GM18508 (cell line): Measurements from ENCODE around the gene AFMID.
"Not testable (repeated sequence)": the region's sequence is repeated elsewhere in the genome, so short reads cannot be mapped to it uniquely, and the experiment has no call there.

Source experiments
- ATAC-seq: cut with Tn5 transposase; IDR thresholded peaks from one replicate; pipeline ENCODE4 v1.9.1; 2021; ENCODE audit warnings: moderate number of reproducible peaks; ENCODE audit not compliant: insufficient read depth, unreplicated experiment

Gene AFMID

DNA sequence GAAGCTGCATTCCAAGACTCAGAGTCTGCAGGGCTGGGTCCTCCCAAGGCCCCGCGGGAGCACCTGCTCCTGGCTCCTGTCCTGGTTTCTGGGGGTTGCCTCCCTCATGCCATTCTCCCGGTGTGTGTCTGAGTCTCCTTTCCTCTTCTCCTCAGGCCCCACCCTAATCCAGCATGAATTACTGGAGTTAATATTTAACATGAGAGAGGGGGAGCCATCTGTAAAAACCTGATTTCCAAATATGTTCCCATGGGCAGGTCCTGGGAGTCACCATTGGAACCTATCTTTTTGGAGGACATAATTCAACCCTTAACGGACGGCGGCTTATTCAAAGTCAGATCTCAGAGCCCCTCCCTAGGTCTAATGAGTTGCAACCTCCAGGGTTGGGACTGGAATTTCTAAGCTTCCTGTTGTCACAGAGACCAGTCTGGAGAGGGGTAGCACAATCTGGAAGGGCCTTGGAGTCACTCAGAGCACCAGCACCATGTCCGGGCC lies 35.6 kb upstream of the AFMID start:
- no peak for ATAC-seq

DNA sequence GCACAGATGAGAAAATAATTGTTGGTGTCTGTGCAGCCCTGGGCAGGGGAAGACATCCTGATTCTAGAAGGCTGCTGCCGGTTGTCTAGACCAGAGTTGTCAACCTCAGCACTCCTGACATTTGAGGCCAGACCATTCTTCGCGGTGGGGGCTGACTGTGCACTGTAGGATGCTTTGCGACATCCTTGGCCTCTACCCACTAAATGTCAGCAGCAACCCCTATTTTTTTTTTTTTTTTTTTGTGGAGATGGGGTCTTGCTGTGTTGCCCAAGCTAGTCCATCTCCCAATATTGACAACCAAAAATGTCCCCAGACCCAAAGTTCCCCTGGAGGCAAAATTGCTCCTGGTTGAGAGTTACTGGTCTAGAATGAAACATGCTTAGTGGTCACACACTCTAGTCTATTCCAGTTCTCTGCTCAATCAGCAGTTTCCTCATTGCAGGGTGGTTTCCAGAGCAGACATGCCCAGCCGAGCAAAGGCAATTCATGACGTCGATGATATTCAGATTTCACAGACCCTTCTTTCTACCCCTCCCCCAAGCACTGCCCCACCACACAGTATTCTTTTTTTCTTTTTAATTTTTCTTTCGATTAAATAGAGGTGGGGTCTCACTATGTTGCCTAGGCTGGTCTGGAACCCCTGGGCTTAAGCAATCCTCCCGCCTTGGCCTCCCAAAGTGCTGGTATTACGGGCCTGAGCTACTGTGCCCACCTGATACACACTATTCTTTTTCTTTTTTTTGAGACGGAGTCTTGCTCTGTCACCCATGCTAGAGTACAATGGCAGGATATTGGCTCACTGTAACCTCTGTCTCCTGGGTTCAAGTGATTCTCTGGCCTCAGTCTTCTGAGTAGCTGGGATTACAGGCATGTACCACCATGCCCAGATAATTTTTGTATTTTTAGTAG lies 32.0 kb upstream of the AFMID start:
- ATAC-seq: no peak

DNA sequence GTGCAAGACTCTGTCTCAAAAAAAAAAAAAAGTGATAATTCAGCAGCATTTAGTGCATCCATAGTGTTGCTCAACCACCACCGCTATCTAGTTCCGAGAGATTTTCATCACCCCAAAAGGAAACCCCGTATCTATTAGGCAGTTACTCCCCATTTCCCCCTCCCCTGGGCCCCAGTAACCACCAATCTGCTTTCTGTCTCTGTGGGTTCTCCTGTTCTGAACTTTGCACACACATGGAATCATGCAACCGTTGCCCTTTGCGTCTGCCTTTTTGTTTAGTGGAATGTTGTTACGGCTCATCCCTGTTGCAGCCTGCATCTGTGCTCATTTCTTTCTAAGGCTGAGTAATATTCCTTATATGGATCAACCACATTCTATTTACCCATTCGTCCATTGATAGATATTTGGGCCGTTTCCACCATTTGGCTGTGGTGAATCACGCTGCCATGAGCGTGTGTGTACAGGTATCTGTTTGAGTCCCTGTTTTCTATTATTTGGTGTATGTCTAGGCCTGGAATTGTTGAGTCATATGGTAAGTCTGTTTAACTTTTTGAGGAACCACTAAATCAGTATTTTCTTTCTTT lies 27.5 kb upstream of the AFMID start:
- no peak for ATAC-seq

DNA sequence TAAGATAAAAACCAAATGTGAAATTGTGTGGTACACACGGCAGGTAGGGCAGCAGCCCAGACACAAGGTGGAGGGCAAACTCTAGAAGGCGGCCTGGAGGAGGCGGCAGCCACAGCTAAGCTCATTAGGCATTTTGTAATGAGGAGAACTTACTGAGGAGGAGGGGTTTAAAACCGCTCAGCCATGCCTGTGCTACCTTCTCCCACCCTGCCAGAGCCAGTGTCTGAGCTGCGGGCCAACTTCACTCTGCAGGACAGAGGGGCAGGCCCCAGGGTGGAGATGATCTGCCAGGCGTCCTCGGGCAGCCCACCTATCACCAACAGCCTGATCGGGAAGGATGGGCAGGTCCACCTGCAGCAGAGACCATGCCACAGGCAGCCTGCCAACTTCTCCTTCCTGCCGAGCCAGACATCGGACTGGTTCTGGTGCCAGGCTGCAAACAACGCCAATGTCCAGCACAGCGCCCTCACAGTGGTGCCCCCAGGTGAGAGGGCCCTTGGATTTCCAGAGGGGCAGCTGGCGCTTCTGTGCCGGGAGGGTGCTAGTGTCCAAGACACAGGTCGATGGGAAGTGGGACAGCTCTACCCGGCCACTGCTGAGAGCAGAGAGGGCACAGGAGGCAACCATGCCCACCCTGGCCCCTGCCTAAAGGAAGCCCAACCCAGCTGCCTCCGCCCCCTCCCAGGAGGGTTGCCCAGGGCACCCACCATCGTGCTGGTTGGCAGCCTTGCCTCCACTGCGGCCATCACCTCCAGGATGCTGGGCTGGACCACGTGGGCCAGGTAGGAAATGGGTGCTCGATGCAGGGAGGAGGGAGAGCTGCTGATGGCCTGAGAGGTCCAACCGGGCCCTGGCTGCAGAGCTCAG lies 23.0 kb upstream of the AFMID start:
- ATAC-seq: no peak

DNA sequence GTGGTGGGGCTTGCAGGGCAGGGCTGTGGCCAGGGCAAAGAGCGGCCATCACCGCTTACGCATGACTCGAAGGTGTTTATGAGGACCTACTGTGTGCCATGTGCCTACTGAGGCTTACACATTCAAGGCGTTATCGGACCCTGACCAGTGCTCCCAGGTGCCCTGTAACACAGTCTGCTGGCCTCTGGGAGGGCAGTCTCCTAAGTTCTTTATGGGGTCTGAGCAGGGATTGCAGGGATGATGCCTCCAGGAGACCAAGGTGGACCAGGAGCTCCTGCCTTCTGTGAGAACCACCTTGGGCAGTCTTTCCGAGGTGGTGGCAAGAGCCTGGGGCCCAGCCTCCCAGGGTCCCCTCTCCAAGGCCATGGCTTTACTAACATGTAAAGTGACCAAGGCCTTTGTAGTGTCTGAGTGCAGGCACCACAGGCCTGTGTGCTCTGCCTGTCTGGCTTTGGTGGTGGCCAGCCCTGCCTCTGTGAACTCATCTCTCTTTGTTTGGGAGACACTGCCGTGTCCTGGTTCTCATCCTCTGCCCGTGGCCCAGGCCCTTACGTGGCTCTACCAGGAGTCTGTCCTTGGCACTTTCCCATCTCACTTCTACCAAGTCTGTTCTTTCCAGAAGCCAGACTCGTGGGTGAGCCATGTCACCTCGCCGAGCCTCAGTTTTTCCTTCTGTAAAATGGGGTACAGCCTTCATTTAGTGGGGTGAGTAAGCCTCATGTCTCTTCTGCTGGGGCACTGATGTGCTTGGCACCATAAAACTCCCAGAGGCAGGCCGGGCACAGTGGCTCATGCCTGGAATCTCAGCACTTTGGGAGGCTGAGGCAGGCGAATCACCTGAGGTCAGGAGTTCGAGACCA lies 22.2 kb upstream of the AFMID start:
- no peak for ATAC-seq

DNA sequence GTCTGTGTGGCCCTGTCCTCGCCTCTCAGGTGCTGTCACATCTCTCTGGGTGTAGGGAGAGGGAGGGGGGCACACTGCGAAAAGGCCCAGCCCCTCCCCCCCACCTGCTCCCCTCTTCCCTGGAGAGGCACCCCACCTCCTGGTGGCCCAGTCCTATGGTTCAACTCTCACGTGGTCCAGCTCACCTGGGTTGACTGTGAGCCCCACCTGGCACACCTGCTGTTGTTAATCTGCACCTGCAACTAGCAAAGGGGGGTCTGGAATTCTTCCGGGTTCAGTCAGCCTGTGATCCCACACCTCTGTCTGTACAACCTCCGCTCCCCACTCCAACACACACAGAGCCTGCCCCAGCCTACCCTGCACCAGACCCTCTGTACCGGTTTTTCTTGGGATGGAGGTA lies 20.7 kb upstream of the AFMID start:
- ATAC-seq: no peak

DNA sequence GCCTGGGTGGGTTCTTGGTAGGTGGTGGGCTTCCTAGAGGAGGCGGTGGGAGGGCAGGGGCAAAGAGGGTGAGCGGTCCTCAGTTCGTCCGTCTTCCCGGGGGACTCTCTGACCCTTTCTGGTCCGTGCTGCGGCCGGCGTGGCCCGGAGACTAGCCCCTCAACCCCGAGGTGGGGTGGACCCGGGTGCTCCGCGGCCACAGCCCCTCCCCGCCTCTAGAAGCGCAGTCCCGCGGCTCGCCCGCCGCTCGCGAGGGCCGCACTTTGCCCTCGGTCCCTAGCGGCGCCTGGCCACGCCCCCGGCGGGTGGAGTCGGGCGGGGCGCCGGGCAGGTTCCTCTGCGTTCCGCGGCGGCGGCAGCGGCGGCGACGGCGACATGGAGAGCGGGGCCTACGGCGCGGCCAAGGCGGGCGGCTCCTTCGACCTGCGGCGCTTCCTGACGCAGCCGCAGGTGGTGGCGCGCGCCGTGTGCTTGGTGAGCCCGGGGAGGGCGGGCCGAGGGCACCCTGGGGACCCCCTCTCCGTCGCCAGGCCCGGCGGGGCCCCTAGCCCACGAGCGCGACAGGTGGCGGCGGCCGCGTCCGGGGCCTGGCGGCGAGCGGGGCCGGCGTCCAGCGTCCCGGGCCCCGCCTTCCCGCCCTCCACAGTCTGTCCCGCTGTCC lies 18.8 kb upstream of the AFMID start, which contains the start of gene SYNGR2:
Gene SYNGR2, plus strand, starts transcription at position 340 of the 661 bp plus-strand sequence. Its CDS starts 36 bp downstream, at position 376.
- ATAC-seq: no peak

DNA sequence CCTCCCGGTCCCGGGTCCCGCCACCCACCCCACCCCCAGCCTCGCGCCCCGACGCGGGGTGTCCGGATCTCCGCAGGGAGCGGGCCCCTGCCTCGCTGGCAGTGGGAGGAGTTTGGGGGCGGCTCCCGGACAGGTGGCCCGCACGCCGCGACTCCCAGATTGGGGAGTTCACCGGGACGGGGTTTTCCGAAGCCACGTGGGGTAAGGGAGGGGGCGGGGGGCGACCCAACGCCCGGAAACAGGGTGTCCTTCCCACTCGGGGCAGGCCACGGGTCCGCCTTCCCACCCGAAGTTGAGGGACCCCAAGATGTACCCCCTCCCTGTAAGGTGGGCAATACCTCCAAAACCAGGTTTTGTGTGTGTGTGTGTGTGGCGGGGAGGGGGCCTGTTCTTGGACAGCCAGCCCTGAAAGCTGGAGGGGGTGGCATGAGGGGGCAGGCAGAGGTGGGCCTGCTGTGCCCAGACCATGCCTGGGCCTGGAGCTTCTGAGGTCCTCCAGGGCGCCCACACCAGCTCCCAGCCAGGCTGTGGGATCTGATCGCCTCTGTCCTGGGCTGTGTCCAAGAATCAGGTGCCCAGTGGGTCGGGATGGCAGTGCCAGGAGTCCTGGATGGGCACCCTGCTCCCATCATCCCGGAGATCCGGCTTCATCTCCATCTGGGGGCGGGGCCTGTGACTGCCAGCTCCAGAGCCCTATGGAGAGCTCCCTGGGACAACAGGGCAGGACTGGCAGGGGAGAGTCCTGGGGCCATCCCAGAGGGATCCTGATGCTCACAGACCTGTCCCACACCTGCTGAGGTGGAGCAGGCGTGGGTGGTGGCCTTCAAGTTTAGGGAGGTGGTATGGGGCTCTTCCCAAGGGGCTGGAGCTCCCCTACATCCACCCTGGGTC lies 18.0 kb upstream of the AFMID start:
- ATAC-seq: no peak

DNA sequence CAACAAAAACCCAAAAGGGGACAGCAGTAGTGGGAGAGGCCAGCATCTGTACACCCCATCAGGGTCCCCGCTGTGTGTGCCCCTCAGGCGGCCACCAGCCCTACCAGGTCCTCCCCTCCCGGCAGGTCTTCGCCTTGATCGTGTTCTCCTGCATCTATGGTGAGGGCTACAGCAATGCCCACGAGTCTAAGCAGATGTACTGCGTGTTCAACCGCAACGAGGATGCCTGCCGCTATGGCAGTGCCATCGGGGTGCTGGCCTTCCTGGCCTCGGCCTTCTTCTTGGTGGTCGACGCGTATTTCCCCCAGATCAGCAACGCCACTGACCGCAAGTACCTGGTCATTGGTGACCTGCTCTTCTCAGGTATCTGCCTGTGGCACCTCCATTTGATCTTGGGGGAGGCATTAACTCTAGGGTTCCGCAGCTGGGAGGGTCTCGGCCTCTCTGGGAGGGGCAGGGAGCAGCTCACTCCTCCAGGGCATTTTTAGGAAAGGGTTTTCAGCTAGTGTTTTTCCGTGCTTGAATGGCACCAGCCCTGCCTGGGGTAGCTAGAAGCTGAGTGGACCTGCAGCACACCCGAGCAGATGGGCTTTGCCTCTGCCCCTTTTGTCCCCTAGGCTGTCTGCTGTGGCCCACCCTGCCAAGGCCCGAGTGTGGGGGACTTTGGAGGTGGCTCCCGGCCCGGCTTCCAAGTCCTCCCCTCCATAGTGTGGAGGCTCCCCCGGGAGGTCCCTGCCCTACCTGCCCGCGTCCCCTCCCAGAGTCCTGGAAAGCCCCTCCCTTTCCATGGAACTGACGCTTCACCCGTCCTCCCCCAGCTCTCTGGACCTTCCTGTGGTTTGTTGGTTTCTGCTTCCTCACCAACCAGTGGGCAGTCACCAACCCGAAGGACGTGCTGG lies 16.2 kb upstream of the AFMID start:
- no peak for ATAC-seq

DNA sequence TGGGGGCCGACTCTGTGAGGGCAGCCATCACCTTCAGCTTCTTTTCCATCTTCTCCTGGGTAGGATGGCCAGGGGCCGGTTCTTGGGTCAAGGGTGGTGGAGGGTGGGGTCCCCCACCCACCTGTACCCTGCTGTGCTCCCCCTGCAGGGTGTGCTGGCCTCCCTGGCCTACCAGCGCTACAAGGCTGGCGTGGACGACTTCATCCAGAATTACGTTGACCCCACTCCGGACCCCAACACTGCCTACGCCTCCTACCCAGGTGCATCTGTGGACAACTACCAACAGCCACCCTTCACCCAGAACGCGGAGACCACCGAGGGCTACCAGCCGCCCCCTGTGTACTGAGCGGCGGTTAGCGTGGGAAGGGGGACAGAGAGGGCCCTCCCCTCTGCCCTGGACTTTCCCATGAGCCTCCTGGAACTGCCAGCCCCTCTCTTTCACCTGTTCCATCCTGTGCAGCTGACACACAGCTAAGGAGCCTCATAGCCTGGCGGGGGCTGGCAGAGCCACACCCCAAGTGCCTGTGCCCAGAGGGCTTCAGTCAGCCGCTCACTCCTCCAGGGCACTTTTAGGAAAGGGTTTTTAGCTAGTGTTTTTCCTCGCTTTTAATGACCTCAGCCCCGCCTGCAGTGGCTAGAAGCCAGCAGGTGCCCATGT lies 15.4 kb upstream of the AFMID start:
- ATAC-seq: not testable (repeated sequence)

DNA sequence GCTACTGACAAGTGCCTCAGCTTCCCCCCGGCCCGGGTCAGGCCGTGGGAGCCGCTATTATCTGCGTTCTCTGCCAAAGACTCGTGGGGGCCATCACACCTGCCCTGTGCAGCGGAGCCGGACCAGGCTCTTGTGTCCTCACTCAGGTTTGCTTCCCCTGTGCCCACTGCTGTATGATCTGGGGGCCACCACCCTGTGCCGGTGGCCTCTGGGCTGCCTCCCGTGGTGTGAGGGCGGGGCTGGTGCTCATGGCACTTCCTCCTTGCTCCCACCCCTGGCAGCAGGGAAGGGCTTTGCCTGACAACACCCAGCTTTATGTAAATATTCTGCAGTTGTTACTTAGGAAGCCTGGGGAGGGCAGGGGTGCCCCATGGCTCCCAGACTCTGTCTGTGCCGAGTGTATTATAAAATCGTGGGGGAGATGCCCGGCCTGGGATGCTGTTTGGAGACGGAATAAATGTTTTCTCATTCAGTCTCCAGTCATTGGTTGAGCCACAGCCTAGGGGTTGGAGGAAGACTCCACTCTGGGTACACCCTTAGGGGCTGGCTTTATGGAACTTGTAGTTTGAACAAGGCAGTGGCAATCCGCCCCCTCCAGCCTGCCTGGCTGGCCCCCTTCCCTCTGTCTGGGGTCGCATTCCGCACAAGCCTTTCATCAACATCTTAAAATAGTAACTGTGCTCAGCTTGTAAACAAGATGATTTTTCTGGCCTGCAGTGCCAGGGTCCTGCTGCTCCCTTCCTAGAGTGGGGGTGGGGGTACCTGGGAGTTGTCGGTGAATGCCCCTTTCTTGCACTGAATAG lies 14.7 kb upstream of the AFMID start:
- ATAC-seq: no peak

DNA sequence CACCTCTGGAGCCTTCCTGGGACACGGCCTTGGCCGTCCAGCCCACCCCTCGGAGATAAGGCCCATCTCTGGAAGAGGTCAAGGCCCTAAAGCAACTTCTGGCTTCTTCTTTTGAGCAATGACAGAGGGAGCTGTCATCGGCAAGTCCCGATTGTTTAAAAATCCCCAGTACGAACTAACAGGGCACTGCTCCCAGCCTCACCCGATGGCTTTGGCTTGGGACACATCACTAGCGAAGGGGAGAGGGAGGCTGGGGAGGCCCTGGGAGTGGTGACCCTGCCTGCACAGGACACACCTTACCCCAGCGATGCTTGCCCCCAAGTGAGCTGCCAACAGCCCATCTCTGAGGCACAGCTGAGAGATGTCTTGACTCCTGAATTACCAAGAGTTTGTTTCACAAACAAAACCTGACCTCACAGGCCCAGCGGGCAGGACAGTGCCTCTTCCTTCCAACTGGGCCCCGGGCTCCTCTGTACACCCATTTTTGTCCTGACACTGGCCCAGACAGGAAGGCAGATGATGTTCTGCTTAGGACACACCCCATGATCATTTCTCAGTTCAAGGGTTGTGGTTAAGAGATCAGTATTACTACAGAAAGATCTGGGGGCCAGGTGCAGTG lies 14.0 kb upstream of the AFMID start:
- no peak for ATAC-seq

DNA sequence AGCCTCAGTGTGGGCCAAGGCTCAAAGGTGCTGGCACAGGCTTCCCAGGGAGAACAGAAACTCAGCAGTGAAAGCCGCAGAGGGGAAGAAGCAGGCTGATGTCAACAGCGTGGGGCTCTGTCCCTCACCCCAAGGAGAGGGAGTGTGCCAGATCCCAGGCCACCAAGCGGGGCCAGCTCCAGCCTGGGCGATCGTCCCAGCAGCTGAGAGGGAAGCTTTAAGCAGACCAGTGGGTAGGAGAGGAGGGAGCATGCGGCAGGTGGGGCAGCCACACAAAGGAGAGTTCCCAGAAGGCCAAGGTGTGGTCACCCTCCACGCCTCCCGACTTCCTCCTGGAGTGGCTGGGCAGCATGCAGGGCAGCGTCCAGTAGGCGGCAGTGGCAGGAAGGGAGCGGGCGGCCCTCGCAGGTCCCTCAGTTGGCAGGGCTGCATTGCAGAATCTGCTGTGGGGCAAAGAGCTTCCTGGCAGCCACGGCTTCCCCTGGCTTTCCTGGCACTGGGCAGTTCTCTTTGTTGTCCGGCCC lies 12.8 kb upstream of the AFMID start:
- no peak for ATAC-seq

DNA sequence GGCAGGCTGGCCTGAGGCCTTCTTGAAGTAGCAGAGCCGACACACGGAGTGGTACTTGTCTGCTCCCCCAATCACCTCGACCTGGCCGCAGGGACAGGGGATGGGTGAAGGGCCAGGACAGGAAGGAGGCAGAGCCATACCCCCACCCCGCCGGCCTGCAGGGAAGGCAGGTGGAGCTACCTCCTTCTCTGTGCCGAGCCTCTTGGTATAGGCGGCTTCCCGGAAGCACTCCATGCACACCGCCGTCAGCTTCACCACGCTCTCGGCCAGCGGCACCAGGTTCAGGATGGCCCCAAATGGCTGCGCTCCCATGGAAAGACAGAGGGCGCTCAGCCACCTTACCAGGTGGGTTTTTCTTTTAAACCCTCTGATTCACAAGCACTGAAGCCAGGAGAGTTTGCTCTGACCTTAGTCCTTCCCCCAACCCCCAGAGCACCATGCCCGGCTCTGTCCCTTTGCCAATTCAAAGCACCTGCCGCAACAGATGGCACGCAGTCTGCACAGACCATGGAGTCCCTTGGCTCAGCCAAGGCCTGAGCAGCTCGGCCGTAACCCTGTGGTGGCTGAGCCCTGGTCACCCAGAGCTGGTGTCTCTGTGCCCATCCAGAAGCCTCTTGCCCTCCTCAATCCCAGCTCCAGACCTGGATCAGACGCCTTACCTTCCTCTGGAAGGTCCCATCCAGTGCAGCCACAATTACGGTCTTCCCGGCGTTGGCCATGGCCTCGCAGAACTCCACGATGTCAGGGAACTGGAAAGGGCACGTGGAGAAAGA lies 12.1 kb upstream of the AFMID start:
- no peak for ATAC-seq

DNA sequence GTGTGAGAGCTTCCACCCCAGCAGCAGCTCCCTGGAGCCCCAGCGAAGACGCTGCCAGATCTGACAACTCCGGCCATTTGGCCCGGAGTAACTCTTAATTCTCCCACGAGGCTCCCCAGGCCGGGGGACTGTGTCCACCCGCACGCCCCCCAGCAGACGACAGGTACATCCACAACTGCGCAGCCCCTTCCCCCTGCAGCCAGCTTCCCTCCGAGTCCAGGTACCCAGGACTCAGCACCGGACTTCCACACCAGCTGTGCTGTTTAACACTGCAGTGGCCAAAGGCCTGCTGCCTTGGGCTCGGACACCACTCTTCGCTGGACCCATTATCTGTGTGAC lies 11.6 kb upstream of the AFMID start:
- no peak for ATAC-seq
